Heart left ventricle (tissue), 13 donors: ENCODE measurements around the gene ALG10.

Source experiments
- POLR2A ChIP-seq, 2 donors: fragments of 450-650 bp; IDR thresholded peaks; one replicate each; pipeline ENCODE4 v1.6.1; 2017; ENCODE audit warnings: antibody characterized with exemption in 2 of 2, mild to moderate bottlenecking in 2 of 2, moderate library complexity in 2 of 2
- TF ChIP-seq, protein P1 (sequence below), 12 donors: fragments of 200-600 bp; sonication (generic) in 4 of 12; IDR thresholded peaks; one replicate each; pipeline versions ENCODE4 v1.5.0 to v1.8.0; 2018 to 2022; ENCODE audit warnings: antibody characterized with exemption in 12 of 12, mild to moderate bottlenecking in 5 of 12
- donor health status: ischemic (EF 13 %, LVEDD 7.1; RV severe dilation, severe dysfunction).
- donor health status: DM: no; HTN: yes; CAD: no.
- donor health status: DM: no; HTN: no; CAD: no.
- donor health status: ischemic (EF 25% LVEDD 6.9; RV normal size, moderate dysfunction).
- donor health status: ischemic (EF 25% LVEDD 5.7; RV mildly dilated, moderate dysfunction).
- donor health status: ischemic (EF 35%, LVEDD 5.7; RV mildly dilated, moderate dysfunction).
- donor health status: nonischemic (EF 11% LVEDD 7.7; RV severe dilation, severe dysfunction).
- donor health status: DM: yes; HTN: yes; CAD: no.
- donor health status: PGD.
- donor health status: ischemic (EF 29% LVEDD 5.4; RV normal size, mild dysfunction).
- donor health status: nonischemic (EF 23%, LVEDD 6.1; RV moderate dilation, normal function).

DNA sequence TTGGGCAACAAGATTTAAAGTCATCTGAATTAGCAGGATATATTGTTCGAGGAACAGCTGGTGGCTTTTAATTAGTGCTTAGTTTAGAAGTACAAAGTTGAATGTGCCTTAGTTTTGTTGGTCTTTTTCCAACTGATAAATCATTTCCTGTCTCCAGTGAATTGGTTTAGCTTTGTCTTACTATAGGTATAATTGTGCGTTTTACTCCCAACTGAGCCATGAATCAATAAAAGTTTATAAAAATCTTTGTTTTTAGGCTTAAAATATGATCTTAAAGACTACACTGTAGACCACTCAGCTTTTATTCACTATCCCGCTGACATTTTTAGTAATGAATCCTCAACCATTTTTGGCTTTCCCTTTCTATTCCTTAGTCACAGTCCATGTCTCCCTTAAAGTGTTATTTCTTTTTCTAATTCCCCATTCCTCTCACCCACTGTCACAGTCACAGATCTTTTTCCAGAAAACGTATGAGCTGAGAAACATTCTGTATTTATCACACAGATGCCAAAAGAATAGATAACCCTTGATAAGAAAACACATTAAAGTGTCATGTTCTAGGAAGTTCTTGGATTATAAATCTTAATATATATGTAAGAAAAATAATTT is 34.0 kb upstream of the ALG10 start:
- TF ChIP-seq, protein P1, sequence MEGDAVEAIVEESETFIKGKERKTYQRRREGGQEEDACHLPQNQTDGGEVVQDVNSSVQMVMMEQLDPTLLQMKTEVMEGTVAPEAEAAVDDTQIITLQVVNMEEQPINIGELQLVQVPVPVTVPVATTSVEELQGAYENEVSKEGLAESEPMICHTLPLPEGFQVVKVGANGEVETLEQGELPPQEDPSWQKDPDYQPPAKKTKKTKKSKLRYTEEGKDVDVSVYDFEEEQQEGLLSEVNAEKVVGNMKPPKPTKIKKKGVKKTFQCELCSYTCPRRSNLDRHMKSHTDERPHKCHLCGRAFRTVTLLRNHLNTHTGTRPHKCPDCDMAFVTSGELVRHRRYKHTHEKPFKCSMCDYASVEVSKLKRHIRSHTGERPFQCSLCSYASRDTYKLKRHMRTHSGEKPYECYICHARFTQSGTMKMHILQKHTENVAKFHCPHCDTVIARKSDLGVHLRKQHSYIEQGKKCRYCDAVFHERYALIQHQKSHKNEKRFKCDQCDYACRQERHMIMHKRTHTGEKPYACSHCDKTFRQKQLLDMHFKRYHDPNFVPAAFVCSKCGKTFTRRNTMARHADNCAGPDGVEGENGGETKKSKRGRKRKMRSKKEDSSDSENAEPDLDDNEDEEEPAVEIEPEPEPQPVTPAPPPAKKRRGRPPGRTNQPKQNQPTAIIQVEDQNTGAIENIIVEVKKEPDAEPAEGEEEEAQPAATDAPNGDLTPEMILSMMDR (IDR thresholded peaks at IDR 0.05): no peak
- TF ChIP-seq POLR2A (IDR thresholded peaks at IDR 0.05): no peak
